WTC11 (cell line): Measurements from ENCODE around the gene CFAP91. TPM values are rescaled to one million over a fixed set of nuclear protein-coding genes. Genes with fewer than 3 reads are reported as not detected.

Experiments used
- ATAC-seq: fragments of 200-7000 bp; cut with Tn5 transposase; 2 replicates; pipeline ENCODE4 v1.10.0; 2021; ENCODE audit warnings: mild to moderate bottlenecking, moderate library complexity
- CTCF ChIA-PET: fragments of 300-600 bp; sonication (Branson Sonifier 250); formaldehyde crosslinking; loops from one replicate; lab custom pipeline; 2021; ENCODE audit warnings: antibody characterized with exemption; lab: Charles Lee
- POLR2A ChIA-PET: fragments of 350-600 bp; sonication (Branson Sonifier 250); formaldehyde crosslinking; loops from one replicate; lab custom pipeline; 2021; ENCODE audit warnings: antibody characterized with exemption; lab: Charles Lee
- DNase-seq: peaks from one replicate; pipeline ENCODE4 v3.0.0; 2021; ENCODE audit warnings: low spot score
- H3K27ac Mint-ChIP-seq: 2 replicates; pipeline ENCODE4 v1.8.0; 2021; ENCODE audit warnings: mixed read lengths
- H3K27me3 Mint-ChIP-seq: 2 replicates; pipeline ENCODE4 v1.8.0; 2021; ENCODE audit warnings: low read depth, mild to moderate bottlenecking, moderate library complexity, mixed read lengths
- H3K36me3 Mint-ChIP-seq: 2 replicates; pipeline ENCODE4 v1.8.0; 2021; ENCODE audit warnings: mixed read lengths
- H3K4me1 Mint-ChIP-seq: 2 replicates; pipeline ENCODE4 v1.8.0; 2022; ENCODE audit warnings: mixed read lengths
- H3K4me3 Mint-ChIP-seq: 2 replicates; pipeline ENCODE4 v1.8.0; 2021; ENCODE audit warnings: mild to moderate bottlenecking, moderate library complexity, mixed read lengths
- H3K9me3 Mint-ChIP-seq: 2 replicates; pipeline ENCODE4 v1.8.0; 2021; ENCODE audit warnings: mixed read lengths
- AR ChIP-seq: fragments of 250-450 bp; sonication (Bioruptor Pico); IDR thresholded peaks from 2 replicates; pipeline ENCODE4 v1.9.0; 2021; ENCODE audit warnings: mild to moderate bottlenecking
- CBFB ChIP-seq: sonication (generic); formaldehyde crosslinking; IDR thresholded peaks from 2 replicates; pipeline ENCODE4 v1.8.1; 2022; ENCODE audit warnings: mild to moderate bottlenecking, low read depth, missing genetic modification reagents
- CREM ChIP-seq: sonication (generic); formaldehyde crosslinking; IDR thresholded peaks from 2 replicates; pipeline ENCODE4 v1.8.1; 2022; ENCODE audit warnings: mild to moderate bottlenecking, missing genetic modification reagents, moderate library complexity
- E2F4 ChIP-seq: sonication (generic); formaldehyde crosslinking; IDR thresholded peaks from 2 replicates; pipeline ENCODE4 v1.8.1; 2022; ENCODE audit warnings: low read depth, mild to moderate bottlenecking, moderate library complexity, missing genetic modification reagents, borderline replicate concordance
- E2F5 ChIP-seq: sonication (generic); formaldehyde crosslinking; IDR thresholded peaks from 2 replicates; pipeline ENCODE4 v1.8.1; 2022; ENCODE audit warnings: mild to moderate bottlenecking, moderate library complexity, missing genetic modification reagents
- ELF4 ChIP-seq: sonication (generic); formaldehyde crosslinking; IDR thresholded peaks from 2 replicates; pipeline ENCODE4 v1.8.1; 2022; ENCODE audit warnings: low read depth, mild to moderate bottlenecking, moderate library complexity, missing genetic modification reagents
- ESRRA ChIP-seq: sonication (generic); formaldehyde crosslinking; IDR thresholded peaks from 2 replicates; pipeline ENCODE4 v1.8.1; 2022; ENCODE audit warnings: mild to moderate bottlenecking, missing genetic modification reagents, borderline replicate concordance
- HMGA2 ChIP-seq: fragments of 250-450 bp; sonication (Bioruptor Pico); IDR thresholded peaks from 2 replicates; pipeline ENCODE4 v1.4.0; 2021; ENCODE audit warnings: mild to moderate bottlenecking, moderate library complexity
- JAZF1 ChIP-seq: fragments of 250-450 bp; sonication (Bioruptor Pico); IDR thresholded peaks from 2 replicates; pipeline ENCODE4 v1.9.0; 2021; ENCODE audit warnings: moderate library complexity, mild to moderate bottlenecking, inconsistent platforms
- KAT7 ChIP-seq: sonication (generic); formaldehyde crosslinking; IDR thresholded peaks from 2 replicates; pipeline ENCODE4 v1.8.1; 2023; ENCODE audit warnings: missing genetic modification reagents, mild to moderate bottlenecking, borderline replicate concordance
- MLX ChIP-seq: sonication (generic); formaldehyde crosslinking; IDR thresholded peaks from 2 replicates; pipeline ENCODE4 v1.8.1; 2023; ENCODE audit warnings: mild to moderate bottlenecking, missing genetic modification reagents, moderate library complexity
- MYBL2 ChIP-seq: sonication (generic); formaldehyde crosslinking; IDR thresholded peaks from 2 replicates; pipeline ENCODE4 v1.8.1; 2023; ENCODE audit warnings: mild to moderate bottlenecking, moderate library complexity, missing genetic modification reagents
- NFYB ChIP-seq: sonication (generic); formaldehyde crosslinking; conservative IDR thresholded peaks from 2 replicates; pipeline ENCODE4 v1.8.0; 2022; ENCODE audit warnings: low read depth, missing genetic modification reagents
- PREB ChIP-seq: sonication (generic); formaldehyde crosslinking; IDR thresholded peaks from 2 replicates; pipeline ENCODE4 v1.8.1; 2022; ENCODE audit warnings: mild to moderate bottlenecking, missing genetic modification reagents, moderate library complexity, borderline replicate concordance
- RELA ChIP-seq: sonication (generic); formaldehyde crosslinking; IDR thresholded peaks from 2 replicates; pipeline ENCODE4 v1.8.1; 2022; ENCODE audit warnings: missing genetic modification reagents, mild to moderate bottlenecking, borderline replicate concordance
- ZNF396 ChIP-seq: fragments of 250-450 bp; sonication (Bioruptor Pico); IDR thresholded peaks from 2 replicates; pipeline ENCODE4 v1.8.0; 2021; ENCODE audit warnings: mild to moderate bottlenecking, moderate library complexity, borderline replicate concordance
- ZNF416 ChIP-seq: fragments of 250-450 bp; sonication (Bioruptor Pico); IDR thresholded peaks from 2 replicates; pipeline ENCODE4 v1.9.0; 2021; ENCODE audit warnings: mild to moderate bottlenecking, inconsistent platforms
- ZNF423 ChIP-seq: fragments of 250-450 bp; sonication (Bioruptor Pico); IDR thresholded peaks from 2 replicates; pipeline ENCODE4 v2.1.2; 2022; ENCODE audit warnings: mild to moderate bottlenecking, moderate library complexity
- ZNF671 ChIP-seq: fragments of 250-450 bp; sonication (Bioruptor Pico); IDR thresholded peaks from 2 replicates; pipeline ENCODE4 v1.8.0; 2021; ENCODE audit warnings: mild to moderate bottlenecking
- total RNA-seq: library from RNA; stranded (reverse); gene quantifications from 3 replicates; pipeline ENCODE4 v1.2.3, GENCODE V29; 2021
- TF ChIP-seq, protein P1 (sequence below): fragments of 200-600 bp; IDR thresholded peaks from 2 replicates; pipeline ENCODE4 v1.8.0; 2022; ENCODE audit warnings: antibody characterized with exemption

CFAP91 gene
- total RNA-seq, 1 experiment from 2014 or later = 3.5 TPM

GRCh38 chr3:119665954-119666559, 36.8 kb upstream of the CFAP91 start:
- POLR2A ChIA-PET = no interaction called here
- H3K36me3 Mint-ChIP-seq = peaks cover 8% of the 10 kb centered on the region; the same call in 1 of the 2 replicates
- H3K4me3 Mint-ChIP-seq = no peak overlapping the region
- H3K27ac Mint-ChIP-seq = no peak overlapping the region
- no peaks in the 10 kb centered on the region for H3K27me3 Mint-ChIP-seq
- ATAC-seq = no peak
- TF ChIP-seq CBFB (CRISPR knock-in tag) (no peak), ZNF396 (CRISPR knock-in tag) (no peak), NFYB (CRISPR knock-in tag) (no peak), MYBL2 (CRISPR knock-in tag) (no peak), JAZF1 (CRISPR knock-in tag) (no peak), ZNF416 (CRISPR knock-in tag) (no peak), ESRRA (no peak), ELF4 (CRISPR knock-in tag) (no peak), RELA (CRISPR knock-in tag) (no peak), AR (no peak), ZNF671 (CRISPR knock-in tag) (no peak), HMGA2 (CRISPR knock-in tag) (no peak), E2F4 (no peak)
- TF ChIP-seq, protein P1, sequence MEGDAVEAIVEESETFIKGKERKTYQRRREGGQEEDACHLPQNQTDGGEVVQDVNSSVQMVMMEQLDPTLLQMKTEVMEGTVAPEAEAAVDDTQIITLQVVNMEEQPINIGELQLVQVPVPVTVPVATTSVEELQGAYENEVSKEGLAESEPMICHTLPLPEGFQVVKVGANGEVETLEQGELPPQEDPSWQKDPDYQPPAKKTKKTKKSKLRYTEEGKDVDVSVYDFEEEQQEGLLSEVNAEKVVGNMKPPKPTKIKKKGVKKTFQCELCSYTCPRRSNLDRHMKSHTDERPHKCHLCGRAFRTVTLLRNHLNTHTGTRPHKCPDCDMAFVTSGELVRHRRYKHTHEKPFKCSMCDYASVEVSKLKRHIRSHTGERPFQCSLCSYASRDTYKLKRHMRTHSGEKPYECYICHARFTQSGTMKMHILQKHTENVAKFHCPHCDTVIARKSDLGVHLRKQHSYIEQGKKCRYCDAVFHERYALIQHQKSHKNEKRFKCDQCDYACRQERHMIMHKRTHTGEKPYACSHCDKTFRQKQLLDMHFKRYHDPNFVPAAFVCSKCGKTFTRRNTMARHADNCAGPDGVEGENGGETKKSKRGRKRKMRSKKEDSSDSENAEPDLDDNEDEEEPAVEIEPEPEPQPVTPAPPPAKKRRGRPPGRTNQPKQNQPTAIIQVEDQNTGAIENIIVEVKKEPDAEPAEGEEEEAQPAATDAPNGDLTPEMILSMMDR = no peak
- CTCF ChIA-PET = interaction anchor here (0.9 kb wide), 1 partner anchor 66 kb away, joined by 3 read pairs; no protein-coding TSS in a partner anchor
- H3K9me3 Mint-ChIP-seq = no peaks in the 10 kb centered on the region
- no peak for DNase-seq
- H3K4me1 Mint-ChIP-seq = peaks cover 13% of the 10 kb centered on the region

GRCh38 chr3:119669906-119670570, 32.8 kb upstream of the CFAP91 start:
- Mint-ChIP-seq H3K27ac (no peak overlapping the region), H3K4me1 (peaks cover 13% of the 10 kb centered on the region), H3K27me3 (no peaks in the 10 kb centered on the region), H3K4me3 (no peak overlapping the region)
- POLR2A ChIA-PET = no interaction called here
- ATAC-seq = no peak
- no peak for DNase-seq
- no peak for TF ChIP-seq ZNF423 (CRISPR knock-in tag)
- TF ChIP-seq CBFB (CRISPR knock-in tag) = no peak
- no peak for TF ChIP-seq KAT7
- no peak for TF ChIP-seq CREM (CRISPR knock-in tag)
- TF ChIP-seq, all 79 proteins: peak for 0
- Mint-ChIP-seq H3K9me3 (no peaks in the 10 kb centered on the region), H3K36me3 (peaks cover 34% of the 10 kb centered on the region)
- CTCF ChIA-PET = interaction anchor here (1.2 kb wide), 1 partner anchor 70 kb away, joined by 5 read pairs; no protein-coding TSS in a partner anchor

DNA sequence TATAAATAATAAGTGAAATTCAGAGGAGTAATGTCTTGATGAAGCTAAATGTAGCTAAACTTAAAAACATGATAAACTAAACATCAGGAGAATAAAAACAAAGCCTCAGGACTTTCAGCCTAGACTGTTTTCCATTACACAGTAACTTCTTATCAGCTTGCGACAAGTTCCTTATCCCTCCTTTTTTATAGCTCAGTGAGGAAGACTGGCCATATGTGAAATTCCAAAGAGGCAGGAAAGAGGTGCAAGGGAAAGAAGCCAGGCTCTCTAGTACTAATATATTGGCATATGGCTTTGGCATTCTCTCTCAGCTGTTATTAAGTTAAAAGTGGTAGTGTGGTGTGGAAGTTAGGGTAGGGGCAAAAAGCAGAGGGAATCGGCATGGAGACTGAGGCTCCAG, 30.0 kb upstream of the CFAP91 start:
- peaks cover 4% of the 10 kb centered on the region; the same call in 1 of the 2 replicates for H3K27me3 Mint-ChIP-seq
- H3K4me1 Mint-ChIP-seq = peaks cover 33% of the 10 kb centered on the region
- no peak overlapping the region for H3K4me3 Mint-ChIP-seq
- no peaks in the 10 kb centered on the region for H3K9me3 Mint-ChIP-seq
- no peak for DNase-seq
- ATAC-seq = no peak
- ChIA-PET POLR2A (interaction anchor here (1.1 kb wide), 1 partner anchor 9 kb away, joined by 3 read pairs; no protein-coding TSS in a partner anchor), CTCF (no interaction called here)
- H3K27ac Mint-ChIP-seq = no peak overlapping the region
- peaks cover 41% of the 10 kb centered on the region for H3K36me3 Mint-ChIP-seq
- TF ChIP-seq PREB (CRISPR knock-in tag) = no peak
- no peak for TF ChIP-seq E2F5
- TF ChIP-seq MLX (CRISPR knock-in tag) = no peak
- no peak for TF ChIP-seq RELA (CRISPR knock-in tag)
